Stromal cell of bone marrow (primary cell): ENCODE results near the gene ENDOG.
"Not testable (repeated sequence)": the region's sequence is repeated elsewhere in the genome, so short reads cannot be mapped to it uniquely, and the experiment has no call there.

Experiments used
- DNase-seq: peaks from one replicate; pipeline ENCODE4 v3.0.0-alpha.2; 2012; ENCODE audit warnings: low read depth

ENDOG gene

GRCh38 chr9:128862401-128862851, 44.1 kb downstream of the ENDOG start:
- DNase-seq: no peak

- DNase-seq: no peak
Measured at GRCh38 chr9:128863647-128864046, 45.3 kb downstream of the ENDOG start.

- no peak for DNase-seq
Measured at GRCh38 chr9:128870128-128870940, 52.0 kb downstream of the ENDOG start.

GRCh38 chr9:128870941-128871265, 52.6 kb downstream of the ENDOG start:
- not testable (repeated sequence) for DNase-seq
